SK-N-MC (cell line): Measurements from ENCODE around the gene SHROOM2.

Source experiments
- DNase-seq: peaks from one replicate; pipeline ENCODE4 v3.0.0-alpha.2; 2011; ENCODE audit warnings: low read depth, low spot score
- H3K27ac ChIP-seq: fragments of 200-600 bp; sonication (generic); 2 replicates; pipeline ENCODE4 v1.5.1; 2016; ENCODE audit warnings: mixed run types
- H3K36me3 ChIP-seq: fragments of 200-600 bp; sonication (generic); 2 replicates; pipeline ENCODE4 v1.6.1; 2017; ENCODE audit warnings: antibody characterized with exemption, low read length, mixed read lengths; ENCODE audit not compliant: insufficient read depth
- H3K4me3 ChIP-seq: fragments of 200-600 bp; sonication (generic); 2 replicates; pipeline ENCODE4 v1.5.1; 2016
- H3K9ac ChIP-seq: fragments of 200-600 bp; sonication (generic); 2 replicates; pipeline ENCODE4 v1.8.0; 2017; ENCODE audit warnings: mixed run types, mixed read lengths; ENCODE audit not compliant: insufficient read length
- H3K9me3 ChIP-seq: fragments of 200-600 bp; sonication (generic); 2 replicates; pipeline ENCODE4 v1.6.1; 2017; ENCODE audit warnings: low read depth, mild to moderate bottlenecking, antibody characterized with exemption, low read length, moderate library complexity, mixed read lengths
- EZH2 ChIP-seq: fragments of 200-600 bp; sonication (generic); IDR thresholded peaks from one replicate; pipeline ENCODE4 v1.6.1; 2017; ENCODE audit warnings: antibody characterized with exemption
- FOXP2 ChIP-seq: optimal IDR thresholded peaks from 2 replicates; pipeline ENCODE3; 2011; ENCODE audit warnings: mild to moderate bottlenecking, moderate library complexity; ENCODE audit not compliant: insufficient read depth; ENCODE audit errors: extremely low read length, control extremely low read depth
- POLR2AphosphoS5 ChIP-seq: IDR thresholded peaks from 2 replicates; pipeline ENCODE4 v1.6.1; 2012; ENCODE audit warnings: mild to moderate bottlenecking, low read depth, low read length, borderline replicate concordance

Gene SHROOM2

DNA sequence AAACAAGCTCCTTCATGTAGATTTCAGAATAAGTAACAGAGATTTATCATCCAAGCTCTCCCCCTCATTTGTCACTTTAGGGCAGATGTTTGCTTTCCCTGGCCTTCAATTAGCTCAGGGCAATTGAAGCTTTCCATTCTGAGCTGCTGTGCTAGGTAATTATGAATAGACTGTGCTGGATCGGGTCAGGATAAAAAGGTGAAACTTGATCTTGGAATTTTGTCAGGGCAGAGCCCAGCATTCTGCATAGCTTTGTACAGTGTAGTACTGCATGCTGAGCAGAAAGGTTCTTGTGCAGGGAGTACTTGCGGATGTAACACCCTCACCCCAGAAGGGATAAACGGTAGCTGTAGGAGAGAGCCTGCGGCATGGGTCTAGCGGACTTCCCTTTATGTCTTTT, 116.9 kb downstream of the SHROOM2 start:
- no peak overlapping the region for H3K27ac ChIP-seq
- H3K4me3 ChIP-seq: no peak overlapping the region
- TF ChIP-seq FOXP2 (no peak), EZH2 (no peak), POLR2AphosphoS5 (no peak)
- no peak for DNase-seq
- no peaks in the 10 kb centered on the region for H3K9me3 ChIP-seq
- H3K36me3 ChIP-seq: no peaks in the 10 kb centered on the region
- no peak overlapping the region for H3K9ac ChIP-seq

DNA sequence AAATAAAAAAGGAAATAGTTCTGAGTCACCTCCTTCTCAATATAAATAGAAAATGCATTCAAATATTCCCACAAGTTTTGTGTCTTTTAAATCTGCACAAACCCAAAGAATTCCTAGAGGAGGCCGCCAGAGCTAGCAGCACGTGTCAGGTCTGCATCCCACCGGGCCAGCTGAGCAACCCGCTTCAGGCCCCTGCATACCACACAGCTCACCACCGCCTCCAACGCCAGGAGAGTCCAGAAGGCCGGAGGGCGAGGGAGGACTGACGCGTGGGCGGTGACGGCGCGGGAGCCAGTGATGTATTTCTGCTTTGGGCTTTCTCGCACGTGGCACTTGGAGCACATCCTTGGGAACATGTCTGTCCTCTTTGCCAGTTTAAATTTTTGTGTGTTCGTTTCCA, 119.1 kb downstream of the SHROOM2 start:
- no peak for DNase-seq
- no peak overlapping the region for H3K27ac ChIP-seq
- H3K36me3 ChIP-seq: no peaks in the 10 kb centered on the region
- TF ChIP-seq POLR2AphosphoS5: no peak
- no peak for TF ChIP-seq EZH2
- TF ChIP-seq FOXP2: no peak
- H3K4me3 ChIP-seq: no peak overlapping the region
- H3K9me3 ChIP-seq: no peaks in the 10 kb centered on the region
- no peak overlapping the region for H3K9ac ChIP-seq

DNA sequence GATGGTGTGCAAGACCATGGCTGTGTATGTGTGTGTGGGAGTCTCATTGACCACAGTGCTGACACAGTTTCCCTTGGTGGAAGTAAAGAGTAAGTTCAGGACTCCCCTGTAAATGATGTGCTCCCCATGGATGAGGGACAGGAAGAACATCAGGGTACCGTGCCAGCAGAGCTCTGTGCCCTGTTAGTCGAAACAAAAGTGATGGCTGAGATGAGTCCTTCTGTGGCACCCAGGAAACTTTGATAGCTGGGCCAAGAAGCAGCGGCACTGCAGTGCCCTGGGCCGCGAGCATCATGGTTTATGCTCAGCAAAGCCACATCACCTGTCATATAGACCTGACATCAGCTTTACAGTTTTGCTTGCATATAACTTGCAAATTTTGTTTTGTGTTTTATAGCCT, 119.5 kb downstream of the SHROOM2 start:
- Histone ChIP-seq H3K9ac (no peak overlapping the region), H3K4me3 (no peak overlapping the region), H3K36me3 (no peaks in the 10 kb centered on the region), H3K27ac (no peak overlapping the region), H3K9me3 (no peaks in the 10 kb centered on the region)
- DNase-seq: no peak
- TF ChIP-seq EZH2 (no peak), POLR2AphosphoS5 (no peak), FOXP2 (no peak)

DNA sequence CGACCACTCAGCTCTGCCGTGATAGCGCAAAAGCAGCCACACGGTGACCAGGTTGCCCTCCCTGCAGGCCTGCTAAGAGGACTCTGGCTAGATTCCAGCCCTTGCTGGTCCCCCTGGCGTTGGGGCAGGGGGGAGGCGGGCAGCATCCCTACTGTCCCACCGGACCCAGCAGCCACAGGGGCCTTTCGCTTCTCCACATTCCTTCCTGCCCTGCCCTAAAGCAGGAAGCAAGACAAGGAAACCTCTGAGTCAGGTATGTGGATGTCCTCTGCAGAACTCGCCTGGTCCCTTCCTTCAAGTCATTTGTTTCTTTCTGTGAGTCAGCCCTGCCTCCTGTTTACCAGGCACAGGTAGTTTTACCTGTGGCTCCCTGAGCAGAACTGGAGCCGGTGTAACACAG, 120.7 kb downstream of the SHROOM2 start:
- Histone ChIP-seq H3K27ac (no peak overlapping the region), H3K36me3 (no peaks in the 10 kb centered on the region), H3K4me3 (no peak overlapping the region), H3K9me3 (no peaks in the 10 kb centered on the region), H3K9ac (no peak overlapping the region)
- no peak for DNase-seq
- TF ChIP-seq EZH2 (no peak), POLR2AphosphoS5 (no peak), FOXP2 (no peak)

DNA sequence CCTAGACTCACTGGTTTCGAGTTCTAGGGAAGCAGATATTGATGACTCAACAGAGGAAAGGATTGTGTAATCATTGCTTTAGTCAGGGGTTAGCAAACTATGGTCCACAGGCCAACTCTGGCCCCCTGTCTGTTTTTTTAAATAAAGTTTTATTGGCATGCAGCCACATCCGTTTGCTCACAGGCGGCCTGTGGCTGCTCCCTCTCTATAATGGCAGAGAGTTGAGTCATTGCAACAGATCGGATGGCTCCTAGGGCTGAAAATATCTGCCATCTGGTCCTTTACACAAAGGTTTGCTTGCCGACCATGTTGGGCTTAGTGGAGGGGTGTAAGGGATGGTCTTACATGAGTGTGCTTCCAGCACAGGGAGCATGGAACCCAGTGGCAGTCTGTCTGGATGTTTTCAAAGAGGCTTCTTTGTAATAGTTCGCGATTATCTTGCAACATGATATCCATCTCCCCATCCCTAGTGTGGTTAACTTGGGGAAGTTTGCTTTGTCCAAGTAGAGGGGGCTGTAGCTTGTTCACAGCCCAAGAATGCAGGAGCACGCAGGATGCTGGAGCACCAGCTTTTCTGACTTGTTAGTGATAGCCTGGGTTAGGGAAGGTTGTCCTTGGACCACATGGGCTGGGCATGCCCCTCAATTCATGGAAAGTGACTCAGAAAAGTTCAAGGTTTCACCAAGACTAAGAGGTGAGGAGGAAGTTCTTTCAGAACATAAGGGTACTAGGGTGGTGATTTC, 121.6 kb downstream of the SHROOM2 start:
- no peaks in the 10 kb centered on the region for H3K9me3 ChIP-seq
- DNase-seq: no peak
- H3K9ac ChIP-seq: no peak overlapping the region
- no peak overlapping the region for H3K27ac ChIP-seq
- no peak overlapping the region for H3K4me3 ChIP-seq
- H3K36me3 ChIP-seq: no peaks in the 10 kb centered on the region
- TF ChIP-seq FOXP2: no peak
- TF ChIP-seq EZH2: no peak

DNA sequence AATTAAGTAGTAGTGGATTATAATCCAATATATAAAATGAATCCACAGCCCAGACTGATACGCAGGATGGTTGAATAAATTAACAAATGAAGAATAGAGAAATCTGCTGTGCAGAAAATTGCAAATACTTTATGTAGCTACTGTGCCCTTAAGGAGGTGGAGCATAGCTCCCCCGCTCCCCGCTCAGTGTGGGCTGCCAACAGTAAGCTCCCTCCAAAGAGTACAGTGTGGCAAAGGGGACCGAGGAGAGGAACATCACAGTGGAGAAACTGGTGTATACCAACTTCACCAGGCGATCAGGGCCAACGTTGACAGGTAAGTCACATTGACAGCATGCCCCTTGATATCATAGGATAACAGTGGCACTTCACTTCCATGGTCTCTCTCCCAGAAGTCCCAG, 123.0 kb downstream of the SHROOM2 start:
- no peak overlapping the region for H3K9ac ChIP-seq
- TF ChIP-seq POLR2AphosphoS5 (no peak), EZH2 (no peak), FOXP2 (no peak)
- no peak overlapping the region for H3K27ac ChIP-seq
- no peak for DNase-seq
- H3K4me3 ChIP-seq: no peak overlapping the region
- no peaks in the 10 kb centered on the region for H3K9me3 ChIP-seq
- no peaks in the 10 kb centered on the region for H3K36me3 ChIP-seq

DNA sequence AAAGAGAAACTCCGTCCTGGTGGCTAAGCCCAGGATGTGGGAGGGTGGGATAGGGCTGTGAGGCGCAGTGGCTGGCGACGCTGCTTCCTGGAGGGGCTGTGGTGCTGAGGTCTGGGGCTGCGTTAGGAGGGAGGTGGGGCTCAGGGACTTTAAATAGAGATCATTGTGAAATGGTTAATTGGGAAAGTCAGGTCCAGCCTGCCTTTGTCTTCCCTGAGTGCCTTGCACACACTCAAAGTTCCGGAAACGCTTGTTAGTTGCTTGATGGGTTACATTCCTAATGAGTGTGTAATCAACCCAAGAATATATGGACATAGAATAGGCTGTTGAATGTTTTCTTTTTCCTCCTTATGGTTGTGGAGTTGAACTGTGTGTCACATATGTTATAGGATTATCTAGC, 125.3 kb downstream of the SHROOM2 start:
- Histone ChIP-seq H3K4me3 (no peak overlapping the region), H3K9me3 (no peaks in the 10 kb centered on the region), H3K36me3 (no peaks in the 10 kb centered on the region), H3K9ac (no peak overlapping the region), H3K27ac (no peak overlapping the region)
- no peak for TF ChIP-seq EZH2
- TF ChIP-seq FOXP2: no peak
- TF ChIP-seq POLR2AphosphoS5: no peak
- no peak for DNase-seq

DNA sequence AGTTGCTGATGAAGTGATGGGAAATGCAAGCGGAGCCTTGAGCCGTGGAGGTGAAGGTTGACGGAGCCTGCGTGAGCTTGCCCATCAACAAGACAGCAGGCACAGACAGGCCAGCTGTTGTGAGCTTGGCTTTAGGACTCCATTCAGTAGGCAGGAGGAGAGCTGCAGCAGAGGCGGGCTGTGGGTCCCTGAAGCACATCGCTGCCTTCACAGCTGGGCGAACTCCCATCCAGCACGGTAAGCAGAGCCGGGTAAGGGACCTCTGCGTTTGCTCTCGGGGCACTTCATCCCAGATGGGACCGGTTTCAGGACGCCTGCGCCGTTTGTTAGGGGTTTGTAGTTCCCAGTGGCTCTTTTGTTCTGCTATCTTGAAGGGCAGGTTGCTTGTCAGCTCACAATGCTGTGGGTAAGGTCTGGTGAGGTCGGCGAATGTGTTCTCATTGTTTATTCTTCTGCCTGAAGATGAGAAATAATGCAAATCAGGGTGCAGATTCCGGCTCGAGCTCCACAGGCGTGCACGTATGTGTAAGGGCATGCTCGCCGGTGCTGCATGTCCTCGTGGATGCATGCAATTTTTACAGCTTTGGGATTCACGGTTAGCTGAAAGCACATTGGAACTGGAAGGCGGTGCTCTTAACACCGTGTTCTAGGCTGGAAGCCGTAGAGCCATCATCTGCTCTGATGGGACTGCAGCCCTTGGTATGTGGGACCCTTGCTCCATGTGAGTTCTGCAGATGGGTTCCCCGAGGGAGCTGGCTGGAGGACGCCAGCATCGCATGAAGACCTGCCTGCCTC, 126.3 kb downstream of the SHROOM2 start:
- no peak for DNase-seq
- H3K9ac ChIP-seq: no peak overlapping the region
- H3K9me3 ChIP-seq: no peaks in the 10 kb centered on the region
- TF ChIP-seq FOXP2: no peak
- TF ChIP-seq EZH2: no peak
- no peak for TF ChIP-seq POLR2AphosphoS5
- H3K4me3 ChIP-seq: no peak overlapping the region
- H3K27ac ChIP-seq: no peak overlapping the region
- no peaks in the 10 kb centered on the region for H3K36me3 ChIP-seq

DNA sequence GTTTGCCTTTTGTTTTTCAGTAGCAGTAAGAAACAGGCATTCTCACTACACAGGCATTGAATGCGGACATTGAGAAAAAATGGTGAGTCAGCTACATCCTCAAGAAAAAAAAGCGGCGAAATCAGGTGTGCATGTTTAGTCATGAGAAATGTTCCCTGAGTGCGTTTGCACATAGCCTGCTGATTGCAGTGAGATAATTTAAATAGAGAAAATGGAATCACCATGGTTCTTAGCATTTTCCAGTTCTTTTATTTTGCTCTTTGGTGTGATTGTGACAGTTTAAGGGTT, 126.9 kb downstream of the SHROOM2 start:
- Histone ChIP-seq H3K27ac (no peak overlapping the region), H3K9me3 (no peaks in the 10 kb centered on the region), H3K4me3 (no peak overlapping the region), H3K36me3 (no peaks in the 10 kb centered on the region), H3K9ac (no peak overlapping the region)
- no peak for TF ChIP-seq FOXP2
- TF ChIP-seq EZH2: no peak
- TF ChIP-seq POLR2AphosphoS5: no peak
- no peak for DNase-seq
